SK-N-DZ (cell line): ENCODE data around the gene IRS2.
A peak's percentile ranks its signal among the peaks of the same experiment; 100 is the strongest.
"Not testable (repeated sequence)": the region's sequence is repeated elsewhere in the genome, so short reads cannot be mapped to it uniquely, and the experiment has no call there.

ENCODE experiments used
- DNase-seq: peaks from one replicate; pipeline ENCODE4 v3.0.0-alpha.2; 2015; ENCODE audit warnings: low spot score

The IRS2 gene

DNA sequence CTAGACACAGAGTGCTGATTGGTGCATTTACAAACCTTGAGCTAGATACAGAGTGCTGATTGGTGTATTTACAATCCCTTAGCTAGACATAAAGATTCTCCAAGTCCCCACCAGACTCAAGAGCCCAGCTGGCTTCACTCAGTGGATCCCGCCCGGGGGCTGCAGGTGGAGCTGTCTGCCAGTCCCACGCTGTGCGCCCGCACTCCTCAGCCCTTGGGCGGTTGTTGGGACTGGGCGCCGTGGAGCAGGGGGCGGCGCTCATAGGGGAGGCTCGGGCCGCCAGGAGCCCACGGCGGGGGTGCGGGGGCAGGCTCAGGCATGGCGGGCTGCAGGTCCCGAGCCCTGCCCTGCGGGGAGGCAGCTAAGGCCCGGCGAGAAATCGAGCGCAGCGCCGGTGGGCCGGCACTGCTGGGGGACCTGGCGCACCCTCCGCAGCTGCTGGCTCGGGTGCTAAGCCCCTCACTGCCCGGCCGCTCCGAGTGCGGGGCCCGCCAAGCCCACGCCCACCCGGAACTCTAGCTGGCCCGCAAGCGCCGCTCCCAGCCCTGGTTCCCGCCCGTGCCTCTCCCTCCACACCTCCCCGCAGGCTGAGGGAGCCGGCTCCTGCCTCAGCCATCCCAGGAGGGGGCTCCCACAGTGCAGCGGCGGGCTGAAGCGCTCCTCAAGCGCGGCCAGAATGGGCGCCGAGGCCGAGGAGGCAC, 53.8 kb downstream of the IRS2 start:
- DNase-seq, result not testable (repeated sequence)

DNA sequence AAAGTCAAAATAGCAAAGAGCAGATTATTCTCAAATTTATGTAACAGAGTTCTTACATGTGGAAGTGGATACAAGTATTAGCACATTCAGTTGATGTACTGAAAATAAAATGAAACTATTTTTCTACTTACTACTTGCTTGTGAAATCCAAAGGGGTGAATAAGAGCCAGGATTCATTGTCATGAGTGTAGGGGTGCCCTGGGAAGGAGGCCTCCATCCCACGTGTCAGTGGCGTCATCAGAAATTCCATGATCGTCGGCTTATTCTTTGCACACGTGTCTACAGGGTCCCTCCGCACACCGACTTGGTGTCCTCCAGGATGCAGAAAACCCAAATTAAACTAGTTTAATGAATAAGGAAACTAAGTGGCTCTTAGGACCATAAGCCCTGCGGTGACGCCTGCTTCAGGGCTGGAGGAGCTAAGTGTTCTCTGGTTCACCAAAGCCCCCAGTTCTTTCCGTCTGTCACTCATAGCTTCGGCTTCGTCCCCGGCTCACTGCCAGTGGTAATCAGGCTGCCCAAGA, 55.5 kb downstream of the IRS2 start:
- no peak for DNase-seq

DNA sequence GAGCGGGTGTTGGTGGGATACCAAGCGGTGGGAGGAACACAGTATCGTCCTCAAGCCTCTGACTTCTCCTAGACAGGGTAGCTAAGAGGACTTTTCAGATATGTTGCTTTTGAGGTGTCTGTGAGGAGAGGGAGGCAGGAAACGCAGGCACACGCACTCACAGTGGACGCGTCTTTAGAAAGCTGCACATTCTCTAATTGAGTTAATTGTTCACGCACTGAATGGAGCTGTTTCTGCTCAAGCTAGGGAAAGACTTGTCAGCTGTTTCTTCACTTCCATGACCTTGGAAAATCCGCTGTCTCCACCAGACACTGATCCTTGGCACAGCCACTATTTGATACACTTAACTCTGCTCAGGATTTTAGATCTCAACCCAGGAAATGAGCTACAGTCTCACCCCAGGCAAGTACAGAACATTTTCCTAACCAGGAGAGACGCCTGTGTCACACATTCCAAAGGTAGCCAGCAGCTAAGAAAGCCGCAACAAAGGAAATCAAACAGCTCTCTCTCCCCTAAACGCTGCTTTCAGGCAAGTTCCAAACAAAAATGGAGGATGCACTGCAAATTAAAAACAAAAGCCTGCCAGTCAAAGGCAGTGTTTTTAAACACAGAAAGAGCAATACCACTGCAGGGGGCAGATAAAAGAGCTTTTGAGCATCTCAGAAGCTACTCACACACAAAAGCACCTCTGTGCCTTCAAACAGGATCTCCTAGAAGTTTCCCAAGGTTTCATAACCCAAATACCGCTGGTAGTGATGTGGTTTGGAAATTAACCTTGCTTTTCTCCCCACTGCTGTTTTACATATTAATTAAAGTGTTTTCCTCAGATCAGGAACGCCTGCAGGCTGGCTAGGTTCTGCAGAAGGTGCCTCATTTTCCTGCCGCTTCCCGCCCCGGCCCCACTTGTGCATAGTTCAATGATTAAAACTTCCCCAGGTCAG, 57.3 kb downstream of the IRS2 start:
- DNase-seq, result peak; percentile 44

GRCh38 chr13:109728061-109728460, 58.3 kb downstream of the IRS2 start:
- no peak for DNase-seq

GRCh38 chr13:109727251-109727650, 59.1 kb downstream of the IRS2 start:
- no peak for DNase-seq

- no peak for DNase-seq
These were observed 60.3 kb downstream of the IRS2 start for GRCh38 chr13:109725995-109726637.

DNA sequence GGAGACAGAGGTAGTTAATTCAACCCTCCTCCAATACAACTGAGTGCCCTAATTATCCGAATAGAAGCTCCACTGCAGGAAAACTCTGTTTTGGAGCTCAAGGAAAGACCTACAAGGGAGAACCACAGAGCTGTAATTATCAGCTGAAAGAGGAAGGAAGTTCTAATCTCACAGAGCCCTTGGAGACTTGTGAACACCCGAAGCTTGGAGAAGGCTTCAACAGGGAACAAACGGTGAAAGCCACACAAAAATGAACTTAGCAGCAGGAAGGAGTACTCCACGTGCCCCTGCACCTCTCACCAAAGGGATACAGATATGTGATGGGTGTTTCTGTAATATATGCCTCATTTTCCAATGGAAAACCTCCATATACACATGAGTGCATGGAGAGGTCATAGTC, 61.1 kb downstream of the IRS2 start:
- DNase-seq, result no peak

GRCh38 chr13:109724603-109725002, 61.8 kb downstream of the IRS2 start:
- no peak for DNase-seq

DNA sequence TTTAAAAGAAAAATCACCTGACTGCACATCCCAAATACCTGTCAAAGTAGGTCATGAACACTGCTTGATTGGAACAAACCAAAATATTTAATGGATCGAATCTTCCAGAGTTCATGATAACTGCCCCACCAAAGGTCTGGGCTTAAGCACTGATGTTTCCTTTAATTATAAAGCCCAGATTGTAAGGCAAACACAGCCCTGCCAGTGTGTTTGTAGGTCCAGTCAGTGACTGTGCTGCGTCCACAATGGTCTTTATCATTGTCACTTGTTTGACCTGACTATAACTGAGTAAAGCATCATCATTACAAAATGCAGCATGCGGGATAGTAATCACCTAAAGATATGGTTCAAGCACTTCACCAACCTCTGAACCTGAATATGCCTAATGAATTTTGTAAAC, 63.3 kb downstream of the IRS2 start:
- no peak for DNase-seq

GRCh38 chr13:109722068-109722467, 64.3 kb downstream of the IRS2 start:
- no peak for DNase-seq

GRCh38 chr13:109720758-109721184, 65.6 kb downstream of the IRS2 start:
- DNase-seq, result no peak

- no peak for DNase-seq
These were observed 66.3 kb downstream of the IRS2 start for GRCh38 chr13:109719962-109720646.

- DNase-seq, result no peak
These were observed 67.7 kb downstream of the IRS2 start for GRCh38 chr13:109718726-109719125.

- no peak for DNase-seq
These were observed 68.7 kb downstream of the IRS2 start for GRCh38 chr13:109717686-109718085.

- DNase-seq, result no peak
These were observed 70.5 kb downstream of the IRS2 start for GRCh38 chr13:109715902-109716301.

- DNase-seq, result no peak
These were observed 72.7 kb downstream of the IRS2 start for GRCh38 chr13:109713681-109714080.

GRCh38 chr13:109712124-109712722, 74.2 kb downstream of the IRS2 start:
- DNase-seq, result no peak

- no peak for DNase-seq
These were observed 78.4 kb downstream of the IRS2 start for GRCh38 chr13:109707742-109708617.

GRCh38 chr13:109707044-109707741, 79.2 kb downstream of the IRS2 start:
- DNase-seq, result peak; percentile 83
